Activated T-helper 1 cell treated with anti-CD3 and anti-CD28 coated beads, Interleukin-12 subunit alpha, Interleukin-12 subunit beta, Interleukin-2, Interleukin-4 antibody, amounts not matched to agents 30 ng/mL and 10 ng/mL and 1 ng/mL, durations not matched to agents 14 hours and 24 hours and 36 hours (primary cell): ENCODE results near the gene CACNA1D. TPM values are rescaled to one million over a fixed set of nuclear protein-coding genes. Genes with fewer than 3 reads are reported as not detected.

Experiments
- DNase-seq: peaks from one replicate; pipeline ENCODE4 v3.0.0; 2021; ENCODE audit warnings: low spot score
- H3K27ac Mint-ChIP-seq: one replicate; pipeline ENCODE4 v1.8.0; 2021; ENCODE audit warnings: mild to moderate bottlenecking, mixed read lengths
- H3K27me3 Mint-ChIP-seq: one replicate; pipeline ENCODE4 v1.8.0; 2022; ENCODE audit warnings: mild to moderate bottlenecking, moderate library complexity, mixed read lengths; ENCODE audit not compliant: insufficient read depth
- H3K36me3 Mint-ChIP-seq: one replicate; pipeline ENCODE4 v1.8.0; 2021; ENCODE audit warnings: low read depth, mixed read lengths
- H3K4me1 Mint-ChIP-seq: one replicate; pipeline ENCODE4 v1.8.0; 2021; ENCODE audit warnings: low read depth, mixed read lengths
- H3K4me3 Mint-ChIP-seq: one replicate; pipeline ENCODE4 v1.8.0; 2021; ENCODE audit warnings: mild to moderate bottlenecking, moderate library complexity, mixed read lengths
- H3K9me3 Mint-ChIP-seq: one replicate; pipeline ENCODE4 v1.8.0; 2021; ENCODE audit warnings: mixed read lengths
- intact Hi-C: fragments of 100-400 bp; cut with micrococcal nuclease; formaldehyde crosslinking; loops from one replicate; pipeline ENCODE4 v1.15.1; 2024
- total RNA-seq: library from RNA; stranded (reverse); gene quantifications from 2 replicates; pipeline ENCODE4 v1.2.3, GENCODE V29; 2022

The CACNA1D gene
- total RNA-seq, 1 donor from 2014 or later: 0.65 TPM

- peak overlapping the region; percentile 63 for H3K4me3 Mint-ChIP-seq
- no peak for DNase-seq
- H3K27me3 Mint-ChIP-seq: peaks cover 48% of the 10 kb centered on the region
- no peaks in the 10 kb centered on the region for H3K36me3 Mint-ChIP-seq
- intact Hi-C loops: no loop called here
- H3K4me1 Mint-ChIP-seq: no peaks in the 10 kb centered on the region
- H3K27ac Mint-ChIP-seq: no peak overlapping the region
- no peaks in the 10 kb centered on the region for H3K9me3 Mint-ChIP-seq
Measured at GRCh38 chr3:53845881-53846133, 351.4 kb downstream of the CACNA1D start.

GRCh38 chr3:53846134-53846850 is 351.9 kb downstream of the CACNA1D start, which contains the start of the genes CHDH and IL17RB:
TSS of gene CHDH (minus strand) at chr3:53846419. CDS start at chr3:53824008, 22,411 bp downstream.
TSS of gene IL17RB (plus strand) at chr3:53846568. CDS start at chr3:53846589, 21 bp downstream.
- Mint-ChIP-seq H3K27ac (no peak within 1 kb of the TSS), H3K27me3 (peaks cover 48% of the 10 kb centered on the region), H3K4me1 (no peaks in the 10 kb centered on the region), H3K4me3 (peak within 1 kb of the TSS; percentile 69), H3K9me3 (no peaks in the 10 kb centered on the region), H3K36me3 (no peaks in the 10 kb centered on the region)
- DNase-seq: peak; percentile 2
- intact Hi-C loops: no loop called here

- no peaks in the 10 kb centered on the region for H3K9me3 Mint-ChIP-seq
- no peak overlapping the region for H3K27ac Mint-ChIP-seq
- H3K27me3 Mint-ChIP-seq: peaks cover 45% of the 10 kb centered on the region
- H3K4me1 Mint-ChIP-seq: no peaks in the 10 kb centered on the region
- no peak for DNase-seq
- no peaks in the 10 kb centered on the region for H3K36me3 Mint-ChIP-seq
- H3K4me3 Mint-ChIP-seq: peak overlapping the region; percentile 69
- intact Hi-C loops: no loop called here
Measured at GRCh38 chr3:53846851-53847155, 352.4 kb downstream of the CACNA1D start.

GRCh38 chr3:53849916-53850315 is 355.5 kb downstream of the CACNA1D start:
- Mint-ChIP-seq H3K27ac (no peak overlapping the region), H3K27me3 (peaks cover 28% of the 10 kb centered on the region), H3K36me3 (no peaks in the 10 kb centered on the region), H3K9me3 (no peaks in the 10 kb centered on the region), H3K4me3 (no peak overlapping the region), H3K4me1 (no peaks in the 10 kb centered on the region)
- intact Hi-C loops: no loop called here
- DNase-seq: no peak

GRCh38 chr3:53850895-53851294 is 356.5 kb downstream of the CACNA1D start:
- intact Hi-C loops: no loop called here
- DNase-seq: no peak
- no peaks in the 10 kb centered on the region for H3K4me1 Mint-ChIP-seq

GRCh38 chr3:53856964-53857363 is 362.6 kb downstream of the CACNA1D start:
- Mint-ChIP-seq H3K9me3 (no peaks in the 10 kb centered on the region), H3K4me3 (no peak overlapping the region), H3K27me3 (peaks cover 2% of the 10 kb centered on the region), H3K4me1 (no peaks in the 10 kb centered on the region), H3K36me3 (peaks cover 5% of the 10 kb centered on the region), H3K27ac (no peak overlapping the region)
- no peak for DNase-seq
- intact Hi-C loops: no loop called here

More at GRCh38 chr3:53850895-53851294, 356.5 kb downstream of the CACNA1D start:
- Mint-ChIP-seq H3K9me3 (no peaks in the 10 kb centered on the region), H3K27ac (no peak overlapping the region), H3K27me3 (peaks cover 20% of the 10 kb centered on the region), H3K36me3 (no peaks in the 10 kb centered on the region), H3K4me3 (no peak overlapping the region)

- DNase-seq: no peak
- Mint-ChIP-seq H3K4me1 (no peaks in the 10 kb centered on the region), H3K4me3 (no peak overlapping the region), H3K9me3 (no peaks in the 10 kb centered on the region), H3K27ac (no peak overlapping the region), H3K27me3 (peaks cover 2% of the 10 kb centered on the region), H3K36me3 (peaks cover 9% of the 10 kb centered on the region)
- intact Hi-C loops: no loop called here
Measured at GRCh38 chr3:53858096-53858741, 363.8 kb downstream of the CACNA1D start.

GRCh38 chr3:53859178-53859577 is 364.8 kb downstream of the CACNA1D start:
- Mint-ChIP-seq H3K27ac (no peak overlapping the region), H3K9me3 (no peaks in the 10 kb centered on the region), H3K27me3 (peaks cover 2% of the 10 kb centered on the region), H3K36me3 (peaks cover 13% of the 10 kb centered on the region), H3K4me1 (no peaks in the 10 kb centered on the region), H3K4me3 (no peak overlapping the region)
- no peak for DNase-seq
- intact Hi-C loops: no loop called here

GRCh38 chr3:53860196-53860595 is 365.8 kb downstream of the CACNA1D start:
- no peaks in the 10 kb centered on the region for H3K4me1 Mint-ChIP-seq
- no peak overlapping the region for H3K27ac Mint-ChIP-seq
- H3K36me3 Mint-ChIP-seq: peaks cover 17% of the 10 kb centered on the region
- peaks cover 2% of the 10 kb centered on the region for H3K27me3 Mint-ChIP-seq
- DNase-seq: no peak
- H3K9me3 Mint-ChIP-seq: no peaks in the 10 kb centered on the region
- intact Hi-C loops: no loop called here
- H3K4me3 Mint-ChIP-seq: no peak overlapping the region

GRCh38 chr3:53862241-53862640 is 367.8 kb downstream of the CACNA1D start:
- Mint-ChIP-seq H3K27ac (no peak overlapping the region), H3K36me3 (peaks cover 25% of the 10 kb centered on the region)

GRCh38 chr3:53863145-53863544 is 368.7 kb downstream of the CACNA1D start:
- H3K4me1 Mint-ChIP-seq: no peaks in the 10 kb centered on the region
- no peak overlapping the region for H3K4me3 Mint-ChIP-seq

More at GRCh38 chr3:53862241-53862640, 367.8 kb downstream of the CACNA1D start:
- H3K4me3 Mint-ChIP-seq: no peak overlapping the region
- no peak for DNase-seq
- intact Hi-C loops: no loop called here
- no peaks in the 10 kb centered on the region for H3K9me3 Mint-ChIP-seq
- no peaks in the 10 kb centered on the region for H3K4me1 Mint-ChIP-seq
- H3K27me3 Mint-ChIP-seq: no peaks in the 10 kb centered on the region

More at GRCh38 chr3:53863145-53863544, 368.7 kb downstream of the CACNA1D start:
- Mint-ChIP-seq H3K27ac (no peak overlapping the region), H3K36me3 (peaks cover 30% of the 10 kb centered on the region), H3K9me3 (no peaks in the 10 kb centered on the region), H3K27me3 (no peaks in the 10 kb centered on the region)
- intact Hi-C loops: no loop called here
- DNase-seq: no peak
